ENCODE data around the gene CHURC1. TPM values are rescaled to one million over a fixed set of nuclear protein-coding genes. Genes with fewer than 3 reads are reported as not detected.

The CHURC1 gene
- total RNA-seq, 2 experiments from 2014 or later = 49.3 to 57.9 TPM

DNA sequence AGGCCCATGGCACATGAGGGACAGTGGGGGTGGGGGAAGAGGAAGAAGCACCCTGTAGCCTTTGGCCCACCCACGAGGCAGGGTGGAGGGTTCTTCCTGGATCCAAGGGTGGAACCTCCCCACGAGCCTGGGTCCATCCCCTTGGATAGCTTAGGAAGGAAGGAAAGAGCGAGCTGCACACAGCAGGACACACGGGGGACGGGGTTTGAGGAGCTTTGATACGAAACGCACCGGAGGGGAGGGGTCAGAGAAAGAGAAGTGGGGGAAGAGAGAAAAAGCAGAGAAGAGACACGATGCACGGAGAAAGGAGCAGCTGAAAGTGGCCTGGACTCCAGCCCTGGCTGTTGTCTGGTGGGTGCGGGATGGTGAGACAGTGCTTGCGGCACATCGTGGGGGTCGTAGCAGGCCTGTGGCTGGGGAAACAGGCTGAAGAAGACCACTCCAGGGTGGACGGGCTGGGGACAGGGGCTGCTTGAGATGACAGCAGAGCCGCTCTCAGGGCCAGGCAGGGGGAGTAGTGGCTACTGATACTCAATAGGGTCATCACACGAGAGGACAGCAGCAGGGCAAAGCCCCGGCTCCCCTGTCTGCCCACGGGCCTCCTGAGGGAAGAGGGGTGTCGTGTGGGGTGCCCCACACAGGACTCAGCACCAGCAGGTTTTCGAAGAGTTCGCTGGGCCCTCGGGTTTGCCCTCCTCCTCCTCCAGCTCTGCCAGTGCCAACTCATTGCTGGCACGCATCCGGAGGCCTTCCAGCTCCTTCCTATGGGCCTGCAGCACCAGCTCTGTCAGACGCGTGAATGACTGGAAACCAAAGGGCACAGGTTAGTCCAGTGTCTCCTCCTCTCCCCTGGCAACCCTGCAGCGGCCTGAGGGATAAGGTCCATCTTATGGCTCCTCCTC is 33.7 kb downstream of the CHURC1 start:
- Mint-ChIP-seq H3K27me3 (no peaks in the 10 kb centered on the region), H3K4me1 (peaks cover 16% of the 10 kb centered on the region), H3K36me3 (peaks cover 3% of the 10 kb centered on the region), H3K9me3 (ENCODE audit: low read depth) (no peaks in the 10 kb centered on the region), H3K27ac (no peak overlapping the region), H3K4me3 (no peak overlapping the region)
- CTCF ChIA-PET = no interaction called here
- DNase-seq (no peak), ATAC-seq (no peak)

DNA sequence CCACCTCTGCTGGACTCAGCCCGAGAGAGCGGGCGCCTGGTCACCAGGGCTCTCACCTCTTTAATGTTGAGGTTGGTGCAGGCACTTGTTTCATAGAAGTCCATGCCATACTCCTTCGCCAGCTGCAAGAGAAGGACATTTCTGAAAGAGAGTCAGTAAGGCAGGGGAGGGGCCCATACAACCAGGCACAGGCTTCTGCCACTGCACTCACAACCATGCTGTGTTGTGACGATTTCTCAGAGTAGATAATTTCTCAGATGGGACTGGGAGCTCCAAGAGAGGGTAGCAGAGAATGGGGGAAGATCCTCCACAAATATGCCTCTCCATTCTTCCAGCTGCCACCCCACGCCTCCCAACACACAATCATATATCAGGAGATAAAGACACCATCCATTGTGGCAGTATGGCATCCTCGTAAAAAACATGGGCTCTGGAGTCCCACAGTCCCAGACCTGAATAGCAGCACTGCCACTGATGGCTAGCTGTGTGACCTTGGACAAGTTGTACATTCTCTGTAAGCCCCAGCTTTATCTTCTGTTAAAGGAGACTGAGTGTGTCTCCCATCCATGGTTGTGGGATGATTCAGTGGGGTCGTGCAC is 34.5 kb downstream of the CHURC1 start:
- ATAC-seq (no peak), DNase-seq (no peak)
- Mint-ChIP-seq H3K9me3 (ENCODE audit: low read depth) (no peaks in the 10 kb centered on the region), H3K27me3 (no peaks in the 10 kb centered on the region), H3K4me3 (no peak overlapping the region), H3K4me1 (peaks cover 8% of the 10 kb centered on the region), H3K27ac (no peak overlapping the region), H3K36me3 (peaks cover 3% of the 10 kb centered on the region)
- CTCF ChIA-PET = no interaction called here

DNA sequence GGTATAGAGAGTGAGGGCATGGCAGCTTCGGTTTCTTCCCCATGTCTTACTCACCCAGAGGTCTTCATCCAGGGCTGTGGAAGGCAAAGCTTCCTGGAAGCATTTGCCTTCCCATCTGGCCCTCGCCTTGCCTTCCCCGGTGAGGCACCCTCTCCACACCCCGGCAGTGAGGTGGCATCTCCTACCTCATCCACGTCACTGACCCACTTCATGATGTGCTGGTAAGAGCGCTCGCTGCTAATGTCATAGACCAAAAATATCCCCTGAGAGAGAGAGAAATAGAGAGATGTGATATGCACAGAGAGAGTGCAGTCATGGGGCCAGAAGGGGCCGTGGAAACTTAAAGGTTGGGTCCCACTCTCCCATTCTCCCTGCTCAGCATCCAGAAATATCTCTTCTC is 36.6 kb downstream of the CHURC1 start:
- Mint-ChIP-seq H3K4me1 (no peaks in the 10 kb centered on the region), H3K9me3 (ENCODE audit: low read depth) (no peaks in the 10 kb centered on the region), H3K36me3 (no peaks in the 10 kb centered on the region), H3K27ac (no peak overlapping the region), H3K27me3 (no peaks in the 10 kb centered on the region), H3K4me3 (no peak overlapping the region)
- no peak for DNase-seq
- no peak for ATAC-seq
- CTCF ChIA-PET = no interaction called here

DNA sequence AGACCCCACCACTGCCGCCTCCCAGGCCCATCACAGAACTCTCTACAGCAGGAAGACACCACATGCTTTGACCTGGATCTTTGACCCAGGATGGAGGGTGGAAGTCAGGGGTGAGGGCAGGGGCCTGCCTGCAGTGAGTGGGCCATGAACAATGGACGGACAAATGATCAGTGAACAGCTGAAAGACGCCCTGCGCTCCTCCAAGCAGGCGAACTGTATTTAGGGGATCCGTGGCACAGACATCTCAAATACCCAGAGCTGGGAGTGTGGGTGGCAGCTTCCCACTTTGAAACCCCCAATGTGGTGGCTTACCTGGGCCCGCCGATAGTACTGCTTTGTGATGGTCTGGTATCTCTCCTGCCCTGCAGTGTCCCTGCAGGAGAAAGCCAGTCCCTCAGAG is 37.0 kb downstream of the CHURC1 start:
- Mint-ChIP-seq H3K27ac (no peak overlapping the region), H3K4me1 (no peaks in the 10 kb centered on the region), H3K4me3 (no peak overlapping the region), H3K27me3 (no peaks in the 10 kb centered on the region), H3K9me3 (ENCODE audit: low read depth) (no peaks in the 10 kb centered on the region), H3K36me3 (no peaks in the 10 kb centered on the region)
- ATAC-seq = no peak
- DNase-seq = no peak
- CTCF ChIA-PET = interaction anchor here (0.8 kb wide), 1 partner anchor 19 kb away, joined by 3 read pairs; no protein-coding TSS in a partner anchor

DNA sequence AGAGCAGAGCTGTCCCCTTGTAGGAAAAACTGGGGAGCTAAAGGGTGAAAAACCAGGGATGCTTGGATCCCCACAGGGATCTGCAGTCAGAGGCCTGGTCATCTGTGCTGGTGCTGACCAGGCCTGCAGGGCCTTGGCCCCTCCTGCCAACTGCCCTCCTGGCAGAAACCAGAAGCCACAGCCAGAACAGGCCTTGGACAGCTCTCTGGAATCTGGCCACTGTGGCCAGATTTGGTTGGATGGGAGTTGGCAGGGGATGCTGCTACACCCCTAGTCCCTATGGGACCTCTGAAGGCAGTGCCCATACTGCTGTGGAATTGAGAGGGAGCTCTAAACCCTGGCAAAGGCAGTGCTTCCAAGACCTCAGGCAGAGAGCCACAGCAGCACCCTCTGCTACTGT is 37.5 kb downstream of the CHURC1 start:
- Mint-ChIP-seq H3K27ac (no peak overlapping the region), H3K27me3 (no peaks in the 10 kb centered on the region), H3K36me3 (no peaks in the 10 kb centered on the region), H3K9me3 (ENCODE audit: low read depth) (no peaks in the 10 kb centered on the region), H3K4me3 (no peak overlapping the region), H3K4me1 (no peaks in the 10 kb centered on the region)
- DNase-seq (no peak), ATAC-seq (no peak)
- CTCF ChIA-PET = interaction anchor here (0.8 kb wide), 1 partner anchor 19 kb away, joined by 3 read pairs; no protein-coding TSS in a partner anchor

DNA sequence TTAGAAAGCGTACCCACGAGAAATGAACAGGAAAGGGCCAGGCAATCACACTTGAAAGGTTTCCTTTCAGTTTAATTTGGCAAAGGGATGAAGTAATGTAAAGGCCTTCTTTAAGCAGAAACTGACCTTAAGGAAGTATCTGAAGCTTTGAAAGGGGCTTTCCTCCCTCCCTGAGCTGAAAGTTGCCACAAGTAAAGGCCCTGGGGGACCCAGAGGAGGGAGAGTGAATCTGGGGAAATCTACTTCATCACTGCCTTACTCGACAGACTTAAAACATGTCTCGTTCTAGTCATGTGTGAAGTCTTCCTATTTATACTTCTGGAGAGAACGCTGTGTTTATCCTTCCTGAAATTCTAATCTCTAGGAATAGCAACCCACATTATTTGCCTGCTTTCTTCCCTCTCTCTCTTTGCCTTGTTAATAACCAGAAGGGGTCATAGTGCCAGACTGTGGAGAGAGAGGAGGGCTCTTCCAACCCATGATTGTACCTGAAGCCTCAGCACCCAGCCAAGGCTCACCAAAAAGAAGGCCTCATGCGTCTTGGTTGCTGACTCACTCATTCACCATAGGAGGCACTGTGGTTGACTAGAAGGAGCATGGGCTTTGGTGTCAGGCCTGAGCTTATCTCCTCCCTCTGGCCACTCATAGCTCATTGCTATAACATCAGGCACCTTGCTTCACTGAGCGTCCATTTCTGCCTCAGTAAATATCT is 38.5 kb downstream of the CHURC1 start:
- ATAC-seq = no peak
- Mint-ChIP-seq H3K4me1 (no peaks in the 10 kb centered on the region), H3K36me3 (no peaks in the 10 kb centered on the region), H3K27ac (no peak overlapping the region), H3K9me3 (ENCODE audit: low read depth) (no peaks in the 10 kb centered on the region), H3K4me3 (no peak overlapping the region), H3K27me3 (no peaks in the 10 kb centered on the region)
- DNase-seq = no peak
- CTCF ChIA-PET = interaction anchor here (1.0 to 1.3 kb wide), 3 partner anchors 9 to 188 kb away, joined by 3 read pairs; no protein-coding TSS in a partner anchor

DNA sequence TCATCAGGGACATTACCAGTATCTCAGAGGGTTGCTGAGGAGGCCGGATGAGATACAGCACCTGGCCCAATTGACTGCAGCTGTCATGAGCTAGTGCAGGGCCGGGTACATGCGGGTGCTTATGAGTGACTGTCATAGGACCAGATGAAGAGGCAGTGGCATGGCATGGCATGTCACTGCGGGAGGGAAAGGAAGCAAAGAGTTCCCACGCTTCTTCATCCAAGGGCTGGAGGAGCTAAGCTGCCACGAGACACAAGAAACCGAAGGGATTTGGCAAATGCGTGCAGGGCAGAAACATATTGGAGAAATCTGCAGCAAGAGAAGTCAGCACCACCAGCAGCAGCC is 39.0 kb downstream of the CHURC1 start:
- no peak overlapping the region for H3K4me3 Mint-ChIP-seq
- CTCF ChIA-PET = interaction anchor here (1.0 to 1.3 kb wide), 3 partner anchors 9 to 189 kb away, joined by 3 read pairs; no protein-coding TSS in a partner anchor
- no peak for ATAC-seq
- no peaks in the 10 kb centered on the region for H3K4me1 Mint-ChIP-seq
- H3K27ac Mint-ChIP-seq = no peak overlapping the region
- H3K9me3 Mint-ChIP-seq (ENCODE audit: low read depth) = no peaks in the 10 kb centered on the region
- no peaks in the 10 kb centered on the region for H3K27me3 Mint-ChIP-seq
- DNase-seq = no peak
- no peaks in the 10 kb centered on the region for H3K36me3 Mint-ChIP-seq

DNA sequence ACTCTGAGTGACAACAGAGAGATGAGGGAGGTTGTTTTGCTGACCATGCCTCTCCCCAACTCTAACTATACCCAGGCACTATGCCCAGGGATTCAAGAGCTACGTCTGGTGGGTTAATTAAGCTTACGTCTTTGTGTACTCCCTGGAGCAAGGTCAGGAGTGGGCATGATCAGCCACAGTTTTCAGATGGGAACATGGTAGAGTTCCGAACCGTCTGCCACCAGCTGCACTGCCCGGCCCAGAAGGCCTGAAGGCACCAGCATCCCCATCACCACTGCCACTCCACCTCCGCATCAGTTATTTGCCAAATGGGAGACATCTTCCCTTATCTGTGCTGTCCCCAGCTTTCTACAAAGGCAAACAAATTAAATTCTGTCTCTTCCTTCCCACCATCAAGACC is 39.4 kb downstream of the CHURC1 start:
- Mint-ChIP-seq H3K36me3 (no peaks in the 10 kb centered on the region), H3K27me3 (no peaks in the 10 kb centered on the region), H3K4me3 (no peak overlapping the region), H3K27ac (no peak overlapping the region), H3K4me1 (no peaks in the 10 kb centered on the region), H3K9me3 (ENCODE audit: low read depth) (no peaks in the 10 kb centered on the region)
- ATAC-seq = no peak
- CTCF ChIA-PET = interaction anchor here (0.5 to 1.3 kb wide), 4 partner anchors 10 to 1123 kb away, joined by 3 read pairs; no protein-coding TSS in a partner anchor
- DNase-seq = no peak

DNA sequence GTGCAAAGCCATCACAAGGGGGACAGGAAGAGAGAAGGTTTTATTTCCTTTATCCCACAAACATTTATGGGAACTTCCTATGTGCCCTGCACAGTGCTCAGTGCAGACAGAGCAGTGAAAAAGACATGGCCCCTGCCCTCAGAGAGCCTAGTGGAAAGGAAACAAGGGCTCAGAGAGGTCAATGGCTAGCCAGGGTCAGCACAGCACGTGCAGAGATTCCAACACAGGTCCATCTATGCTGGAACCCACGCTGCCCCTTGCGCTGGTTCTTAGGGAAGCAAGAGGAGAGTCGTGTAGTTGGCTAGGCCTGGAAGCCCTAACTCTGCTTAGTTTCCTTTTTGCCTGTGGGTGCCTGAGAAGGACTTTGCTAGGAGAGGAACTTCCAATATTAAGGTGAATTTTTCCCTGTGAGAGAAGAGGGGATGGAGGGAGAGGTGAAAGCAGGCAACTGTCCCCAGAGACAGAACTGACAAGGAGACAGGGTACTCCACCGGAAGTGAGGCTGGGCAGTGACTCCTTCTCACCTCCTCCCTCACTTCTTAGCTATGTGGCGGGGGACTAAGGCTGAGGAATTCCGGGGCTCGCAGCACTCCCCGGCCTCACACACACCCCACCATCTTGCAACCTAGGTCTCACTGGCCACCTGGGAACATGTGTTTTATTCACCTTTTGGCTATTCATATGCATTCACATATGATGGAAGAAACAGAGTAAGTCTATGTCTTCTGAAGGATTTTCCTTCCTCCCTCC is 40.4 kb downstream of the CHURC1 start:
- CTCF ChIA-PET = no interaction called here
- ATAC-seq (no peak), DNase-seq (no peak)
- Mint-ChIP-seq H3K27me3 (no peaks in the 10 kb centered on the region), H3K9me3 (ENCODE audit: low read depth) (no peaks in the 10 kb centered on the region), H3K36me3 (no peaks in the 10 kb centered on the region), H3K4me1 (no peaks in the 10 kb centered on the region), H3K27ac (no peak overlapping the region), H3K4me3 (no peak overlapping the region)

DNA sequence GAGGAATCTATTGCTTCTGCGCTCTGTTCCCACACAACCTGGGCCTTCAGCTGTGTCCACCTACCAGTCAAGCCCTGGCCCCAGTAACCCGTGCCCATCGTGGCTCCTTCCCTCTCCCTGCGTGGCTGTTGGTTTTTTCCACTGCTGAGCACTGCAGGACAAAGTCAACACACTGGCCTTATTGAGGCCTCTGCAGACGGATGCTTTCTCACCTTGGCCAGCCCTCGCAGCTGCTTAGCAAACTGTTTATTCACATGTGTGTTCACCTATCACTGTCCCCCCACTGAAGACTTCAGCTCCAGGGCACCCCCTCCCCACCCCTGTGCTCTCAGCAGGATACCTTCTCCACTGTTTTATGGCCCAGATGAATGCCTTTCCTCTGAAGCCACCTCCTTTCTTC is 41.0 kb downstream of the CHURC1 start:
- no peaks in the 10 kb centered on the region for H3K9me3 Mint-ChIP-seq (ENCODE audit: low read depth)
- DNase-seq (no peak), ATAC-seq (no peak)
- no peaks in the 10 kb centered on the region for H3K36me3 Mint-ChIP-seq
- no peak overlapping the region for H3K4me3 Mint-ChIP-seq
- no peaks in the 10 kb centered on the region for H3K4me1 Mint-ChIP-seq
- no peaks in the 10 kb centered on the region for H3K27me3 Mint-ChIP-seq
- CTCF ChIA-PET = no interaction called here
- no peak overlapping the region for H3K27ac Mint-ChIP-seq

DNA sequence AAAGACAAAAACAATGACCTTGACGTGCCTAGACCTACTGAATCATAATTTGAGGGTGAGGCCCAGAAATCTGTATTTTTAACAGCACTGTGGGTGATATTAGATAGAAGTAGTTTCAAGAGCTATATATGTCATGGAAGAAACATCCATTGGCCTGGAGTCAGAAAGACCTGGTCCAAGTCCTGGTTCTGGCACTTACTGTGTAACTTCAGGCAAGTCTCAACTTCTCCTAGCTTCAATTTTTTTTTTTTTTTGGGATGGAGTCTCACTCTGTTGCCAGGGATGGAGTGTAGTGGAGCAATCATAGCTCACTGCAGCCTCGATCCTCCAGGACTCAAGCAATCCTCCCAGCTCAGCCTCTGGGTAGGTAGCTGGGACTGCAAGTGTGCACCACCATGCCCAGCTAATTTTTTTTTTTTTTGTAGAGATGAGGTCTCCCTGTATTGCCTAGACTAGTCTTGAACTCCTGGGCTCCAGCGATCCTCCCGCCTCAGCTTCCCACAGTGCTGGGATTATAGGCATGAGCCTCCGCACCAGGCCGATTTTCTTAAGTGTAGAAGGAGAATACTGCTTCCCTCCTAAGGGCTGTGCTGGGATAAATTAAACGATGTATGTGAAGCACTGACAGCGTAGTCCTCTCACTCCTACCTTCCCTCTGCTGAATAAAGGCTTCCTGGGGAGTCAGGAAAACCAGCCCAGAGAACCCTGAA is 42.6 kb downstream of the CHURC1 start:
- H3K4me3 Mint-ChIP-seq = no peak overlapping the region
- no peak for ATAC-seq
- no peak overlapping the region for H3K27ac Mint-ChIP-seq
- peaks cover 4% of the 10 kb centered on the region for H3K4me1 Mint-ChIP-seq
- DNase-seq = no peak
- H3K36me3 Mint-ChIP-seq = no peaks in the 10 kb centered on the region
- no peaks in the 10 kb centered on the region for H3K9me3 Mint-ChIP-seq (ENCODE audit: low read depth)
- CTCF ChIA-PET = interaction anchor here (0.8 to 1.9 kb wide), 3 partner anchors 9 to 65 kb away, joined by 3 to 7 read pairs (median 5); partner anchors contain the start of gene GPX2
- no peaks in the 10 kb centered on the region for H3K27me3 Mint-ChIP-seq

DNA sequence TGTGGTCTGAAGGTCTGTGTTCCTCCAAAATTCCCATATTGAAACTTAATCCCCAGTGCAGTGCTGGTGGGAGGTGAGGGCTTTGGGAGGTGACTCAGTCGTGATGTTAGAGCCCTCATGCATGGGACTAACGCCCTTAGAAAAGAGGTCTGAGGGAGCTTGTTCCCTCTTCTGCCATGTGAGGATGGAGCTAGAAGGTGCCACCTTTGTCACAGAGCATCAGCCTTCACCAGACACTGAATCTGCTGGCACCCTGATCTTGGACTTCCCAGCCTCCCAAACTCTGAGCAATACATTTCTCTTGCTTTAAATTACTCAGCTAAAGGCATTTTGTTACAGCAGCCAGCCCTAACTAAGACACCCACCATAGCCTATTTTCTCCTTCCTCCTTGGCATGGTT is 43.9 kb downstream of the CHURC1 start:
- H3K27ac Mint-ChIP-seq = no peak overlapping the region
- peaks cover 4% of the 10 kb centered on the region for H3K4me1 Mint-ChIP-seq
- DNase-seq = no peak
- no peaks in the 10 kb centered on the region for H3K27me3 Mint-ChIP-seq
- CTCF ChIA-PET = interaction anchor here (1.9 kb wide), 1 partner anchor 17 kb away, joined by 7 read pairs; the partner anchor contains the start of gene GPX2
- H3K9me3 Mint-ChIP-seq (ENCODE audit: low read depth) = no peaks in the 10 kb centered on the region
- ATAC-seq = no peak
- no peak overlapping the region for H3K4me3 Mint-ChIP-seq
- H3K36me3 Mint-ChIP-seq = no peaks in the 10 kb centered on the region

Data from activated CD8-positive, alpha-beta memory T cell treated with anti-CD3 and anti-CD28 coated beads, Interleukin-2, amount 10 ng/mL, durations not matched to agents 7 days and 5 days (primary cell).